Measurements from ENCODE around the gene PPP4C. TPM values are rescaled to one million over a fixed set of nuclear protein-coding genes. Genes with fewer than 3 reads are reported as not detected.

Gene PPP4C
- total and polyA plus RNA-seq, 2 of the 8 experiments (the other 6 are each of a cell fraction or from before 2014, with no cell fraction given) = 148 to 298 TPM

GRCh38 chr16:30122604-30123160, 46.9 kb downstream of the PPP4C start:
- Histone ChIP-seq H3K27ac (ENCODE audit: low read depth, low read length) (no peak overlapping the region), H4K20me1 (replicated peaks in 1 of 2; ENCODE audit: control insufficient read depth in 1 of 2, insufficient read depth in 2 of 2, low read length in 2 of 2) (no peaks in the 10 kb centered on the region), H3K18ac (ENCODE audit: extremely low read depth, low read length) (no peak overlapping the region; the same call in 1 of the 2 replicates), H3K79me1 (ENCODE audit: low read depth, low read length) (no peaks in the 10 kb centered on the region), H2BK15ac (ENCODE audit: low read length) (no peak overlapping the region), H3K36me3 (ENCODE audit: control insufficient read depth in 2 of 4, insufficient read depth in 4 of 4, low read length in 3 of 4) (peaks cover 0 to 4% (median 0%) of the 10 kb centered on the region in 4 experiments; a peak in 1 of 8 replicates), H3K4me2 (ENCODE audit: insufficient read depth in 1 of 2, low read depth in 2 of 2, low read length in 2 of 2) (peak overlapping the region; percentile 65 to 92), H3K4me3 (ENCODE audit: extremely low read depth in 1 of 4, insufficient read depth in 2 of 4, low read depth in 3 of 4, low read length in 4 of 4) (peak overlapping the region; percentile 54 to 74 (median 62)), H3K9me3 (ENCODE audit: insufficient read depth in 2 of 2, low read depth in 1 of 2, low read length in 1 of 2) (no peaks in the 10 kb centered on the region), H3K23me2 (ENCODE audit: low read depth, low read length) (peaks cover 8% of the 10 kb centered on the region; the same call in 1 of the 2 replicates), H3K56ac (replicated peaks; ENCODE audit: insufficient read length, low read depth, low read length) (peak overlapping the region; percentile 94), H4K91ac (replicated peaks; ENCODE audit: insufficient read length, low read length) (peak overlapping the region; percentile 95), H3K4ac (replicated peaks; ENCODE audit: insufficient read length, low read depth, low read length) (peak overlapping the region; percentile 38), H2BK120ac (replicated peaks; ENCODE audit: low read depth, low read length) (peak overlapping the region; percentile 33), H2BK20ac (ENCODE audit: low read length) (no peak overlapping the region), H2BK12ac (ENCODE audit: low read depth, low read length) (peak overlapping the region; percentile 68; the same call in 1 of the 2 replicates), H3K23ac (ENCODE audit: insufficient read length) (no peak overlapping the region), H3K27me3 (replicated peaks in 1 of 4; ENCODE audit: control insufficient read depth in 3 of 4, extremely low read depth in 1 of 4, insufficient read depth in 3 of 4, low read length in 3 of 4) (peaks cover 0 to 2% (median under 1%) of the 10 kb centered on the region in 4 experiments; a peak in 1 of 7 replicates), H3K79me2 (ENCODE audit: control insufficient read depth in 1 of 2, insufficient read depth in 2 of 2, low read length in 2 of 2) (no peaks in the 10 kb centered on the region), H4K5ac (ENCODE audit: insufficient read length, low read depth, low read length) (peak overlapping the region; percentile 40), H2AK5ac (ENCODE audit: low read depth, low read length) (no peak overlapping the region), H4K8ac (ENCODE audit: extremely low read depth, insufficient read depth, low read length) (no peak overlapping the region; the same call in 1 of the 2 replicates), H2AFZ (ENCODE audit: low read length) (0 out of 2 replicates have a peak overlapping the region, but pooled peaks have one; percentile 54), H3K14ac (ENCODE audit: insufficient read length) (no peak overlapping the region), H2BK5ac (ENCODE audit: low read depth, low read length) (peak overlapping the region; percentile 78; the same call in 1 of the 2 replicates), H3K9ac (replicated peaks in 1 of 4; ENCODE audit: extremely low read depth in 1 of 4, low read depth in 3 of 4, low read length in 3 of 4) (peak overlapping the region in 1 of 4 experiments; percentile 46; a peak in 3 of 7 replicates), H3K4me1 (replicated peaks in 1 of 4; ENCODE audit: control insufficient read depth in 3 of 4, insufficient read depth in 4 of 4, low read length in 3 of 4) (peaks cover 0 to 6% (median 2%) of the 10 kb centered on the region in 4 experiments; a peak in 4 of 7 replicates)
- DNase-seq (ENCODE audit: low read depth in 1 of 2, low spot score in 2 of 2) (no peak), FAIRE-seq (no peak)
- 8% methylated on average over 9 of the region's 42 CpGs; no CpG with 5 or more reads in 1 of the 2 experiments for WGBS, 2 experiments (ENCODE audit: extremely low coverage in 1 of 2, insufficient coverage in 1 of 2, insufficient read length in 1 of 2, insufficient replicate concordance in 2 of 2, low coverage in 1 of 2, low lambda C conversion rate in 2 of 2, missing lambda C conversion rate in 1 of 2)
- no peak for TF ChIP-seq ATF3 (IDR thresholded peaks at IDR 0.05; ENCODE audit: insufficient read depth, low read depth, low read length)
- no peak for TF ChIP-seq RFX5 (IDR thresholded peaks at IDR 0.05; ENCODE audit: borderline replicate concordance, low read depth, low read length)
- no peak for TF ChIP-seq NRF1 (IDR thresholded peaks at IDR 0.05; ENCODE audit: low read depth, low read length)
- TF ChIP-seq POLR2A (IDR thresholded peaks at IDR 0.05; ENCODE audit: control extremely low read depth in 1 of 2, low read depth in 2 of 2, low read length in 2 of 2) = peak in 1 of 2 experiments; percentile 22; a peak in 1 of 3 replicates
- peak; percentile 30 for TF ChIP-seq SAP30 (IDR thresholded peaks at IDR 0.05; ENCODE audit: insufficient read depth, insufficient replicate concordance, low read length)
- TF ChIP-seq PHF8 (conservative IDR thresholded peaks at IDR 0.05; ENCODE audit: low read depth, low read length) = peak; percentile 34
- TF ChIP-seq KDM4A (IDR thresholded peaks at IDR 0.05; ENCODE audit: low read depth, low read length, severe bottlenecking) = peak; percentile 72
- ChIA-PET POLR2A (ENCODE audit: partially characterized antibody) (interaction anchor here (0.6 kb wide), 1 partner anchor 41 kb away, joined by 3 read pairs; no protein-coding TSS in a partner anchor), CTCF (ENCODE audit: partially characterized antibody) (interaction anchor here (2.5 to 4.2 kb wide), 2 partner anchors 10 to 11 kb away, joined by 20 to 30 read pairs; partner anchors contain the start of gene GDPD3)
